Activated effector memory CD4-positive, alpha-beta T cell treated with Interleukin-2 at 50 U/mL for 16 hours (primary cell): ENCODE results near the gene GPC5.
"Not testable (repeated sequence)": the region's sequence is repeated elsewhere in the genome, so short reads cannot be mapped to it uniquely, and the experiment has no call there.

ENCODE experiments used
- DNase-seq: peaks from one replicate; pipeline ENCODE4 v3.0.0-alpha.2; 2020

Gene GPC5

GRCh38 chr13:92514420-92515125, 1116.2 kb downstream of the GPC5 start:
- DNase-seq = no peak

GRCh38 chr13:92516878-92517277, 1118.5 kb downstream of the GPC5 start:
- not testable (repeated sequence) for DNase-seq

GRCh38 chr13:92518622-92519021, 1120.2 kb downstream of the GPC5 start:
- not testable (repeated sequence) for DNase-seq

- no peak for DNase-seq
Measured at GRCh38 chr13:92530364-92530763, 1131.9 kb downstream of the GPC5 start.

GRCh38 chr13:92535222-92536006, 1137.0 kb downstream of the GPC5 start:
- no peak for DNase-seq

GRCh38 chr13:92537471-92537870, 1139.0 kb downstream of the GPC5 start:
- DNase-seq = no peak

GRCh38 chr13:92538164-92538563, 1139.7 kb downstream of the GPC5 start:
- DNase-seq = no peak

GRCh38 chr13:92539148-92539547, 1140.7 kb downstream of the GPC5 start:
- DNase-seq = not testable (repeated sequence)

- DNase-seq = no peak
Measured at GRCh38 chr13:92547266-92547665, 1148.8 kb downstream of the GPC5 start.

GRCh38 chr13:92549276-92549675, 1150.9 kb downstream of the GPC5 start:
- DNase-seq = no peak

GRCh38 chr13:92553470-92554114, 1155.2 kb downstream of the GPC5 start:
- no peak for DNase-seq

- DNase-seq = no peak
Measured at GRCh38 chr13:92560883-92561282, 1162.5 kb downstream of the GPC5 start.

- DNase-seq = no peak
Measured at GRCh38 chr13:92564942-92565341, 1166.5 kb downstream of the GPC5 start.

- no peak for DNase-seq
Measured at GRCh38 chr13:92566767-92567166, 1168.3 kb downstream of the GPC5 start.

GRCh38 chr13:92572190-92572589, 1173.8 kb downstream of the GPC5 start:
- no peak for DNase-seq

- no peak for DNase-seq
Measured at GRCh38 chr13:92573467-92574057, 1175.1 kb downstream of the GPC5 start.

GRCh38 chr13:92574499-92574898, 1176.1 kb downstream of the GPC5 start:
- DNase-seq = no peak

- no peak for DNase-seq
Measured at GRCh38 chr13:92575777-92576176, 1177.4 kb downstream of the GPC5 start.

GRCh38 chr13:92578358-92578757, 1179.9 kb downstream of the GPC5 start:
- no peak for DNase-seq

- DNase-seq = no peak
Measured at GRCh38 chr13:92589955-92590354, 1191.5 kb downstream of the GPC5 start.

- DNase-seq = no peak
Measured at GRCh38 chr13:92590503-92590908, 1192.1 kb downstream of the GPC5 start.

- DNase-seq = no peak
Measured at GRCh38 chr13:92591117-92591516, 1192.7 kb downstream of the GPC5 start.

GRCh38 chr13:92592757-92593156, 1194.3 kb downstream of the GPC5 start:
- no peak for DNase-seq
